IPS-18a (cell line): ENCODE data around the gene PDZD2.

Experiments
- H3K27ac ChIP-seq: one replicate; pipeline ENCODE4 v1.5.1; 2013; ENCODE audit warnings: low read length
- H3K27me3 ChIP-seq: one replicate; pipeline ENCODE4 v1.6.1; 2013; ENCODE audit warnings: mild to moderate bottlenecking, low read length; ENCODE audit not compliant: control insufficient read depth, insufficient read depth
- H3K36me3 ChIP-seq: one replicate; pipeline ENCODE4 v1.6.1; 2013; ENCODE audit warnings: low read depth, low read length; ENCODE audit not compliant: control insufficient read depth
- H3K4me1 ChIP-seq: one replicate; pipeline ENCODE4 v1.6.1; 2013; ENCODE audit warnings: low read depth, low read length; ENCODE audit not compliant: control insufficient read depth
- H3K4me3 ChIP-seq: one replicate; pipeline ENCODE4 v1.5.1; 2013; ENCODE audit warnings: low read length
- H3K9ac ChIP-seq: one replicate; pipeline ENCODE4 v1.6.1; 2013; ENCODE audit warnings: mild to moderate bottlenecking, low read length, moderate library complexity
- H3K9me3 ChIP-seq: one replicate; pipeline ENCODE4 v1.6.1; 2013; ENCODE audit warnings: low read depth, low read length; ENCODE audit not compliant: control insufficient read depth

The PDZD2 gene

GRCh38 chr5:31698673-31699072 lies 59.7 kb downstream of the PDZD2 start:
- Histone ChIP-seq H3K9ac (no peak overlapping the region), H3K4me1 (no peaks in the 10 kb centered on the region), H3K4me3 (no peak overlapping the region), H3K36me3 (no peaks in the 10 kb centered on the region), H3K27ac (no peak overlapping the region), H3K9me3 (no peaks in the 10 kb centered on the region), H3K27me3 (no peaks in the 10 kb centered on the region)

GRCh38 chr5:31701642-31702299 lies 62.8 kb downstream of the PDZD2 start:
- no peak overlapping the region for H3K9ac ChIP-seq
- H3K9me3 ChIP-seq: no peaks in the 10 kb centered on the region
- no peak overlapping the region for H3K4me3 ChIP-seq
- no peaks in the 10 kb centered on the region for H3K27me3 ChIP-seq
- no peak overlapping the region for H3K27ac ChIP-seq
- no peaks in the 10 kb centered on the region for H3K4me1 ChIP-seq
- H3K36me3 ChIP-seq: no peaks in the 10 kb centered on the region

GRCh38 chr5:31702712-31703111 lies 63.8 kb downstream of the PDZD2 start:
- Histone ChIP-seq H3K9me3 (no peaks in the 10 kb centered on the region), H3K9ac (no peak overlapping the region), H3K36me3 (no peaks in the 10 kb centered on the region), H3K4me3 (no peak overlapping the region), H3K27ac (no peak overlapping the region), H3K27me3 (no peaks in the 10 kb centered on the region), H3K4me1 (no peaks in the 10 kb centered on the region)

- no peaks in the 10 kb centered on the region for H3K9me3 ChIP-seq
- no peak overlapping the region for H3K4me3 ChIP-seq
- H3K36me3 ChIP-seq: no peaks in the 10 kb centered on the region
- no peaks in the 10 kb centered on the region for H3K4me1 ChIP-seq
- no peak overlapping the region for H3K9ac ChIP-seq
- no peak overlapping the region for H3K27ac ChIP-seq
- no peaks in the 10 kb centered on the region for H3K27me3 ChIP-seq
Measured at GRCh38 chr5:31703757-31704156, 64.8 kb downstream of the PDZD2 start.

GRCh38 chr5:31706186-31706585 lies 67.3 kb downstream of the PDZD2 start:
- Histone ChIP-seq H3K4me3 (no peak overlapping the region), H3K9ac (no peak overlapping the region), H3K9me3 (no peaks in the 10 kb centered on the region), H3K4me1 (no peaks in the 10 kb centered on the region), H3K36me3 (no peaks in the 10 kb centered on the region), H3K27ac (no peak overlapping the region), H3K27me3 (no peaks in the 10 kb centered on the region)

GRCh38 chr5:31707329-31707728 lies 68.4 kb downstream of the PDZD2 start:
- Histone ChIP-seq H3K27me3 (no peaks in the 10 kb centered on the region), H3K27ac (no peak overlapping the region), H3K9me3 (no peaks in the 10 kb centered on the region), H3K4me1 (no peaks in the 10 kb centered on the region), H3K4me3 (no peak overlapping the region), H3K9ac (no peak overlapping the region), H3K36me3 (no peaks in the 10 kb centered on the region)

- H3K9me3 ChIP-seq: no peaks in the 10 kb centered on the region
- H3K27ac ChIP-seq: no peak overlapping the region
- no peaks in the 10 kb centered on the region for H3K4me1 ChIP-seq
- H3K4me3 ChIP-seq: no peak overlapping the region
- H3K36me3 ChIP-seq: no peaks in the 10 kb centered on the region
- H3K9ac ChIP-seq: no peak overlapping the region
- H3K27me3 ChIP-seq: no peaks in the 10 kb centered on the region
Measured at GRCh38 chr5:31708089-31708488, 69.2 kb downstream of the PDZD2 start.

- H3K9me3 ChIP-seq: no peaks in the 10 kb centered on the region
- no peak overlapping the region for H3K27ac ChIP-seq
- H3K9ac ChIP-seq: no peak overlapping the region
- H3K4me1 ChIP-seq: no peaks in the 10 kb centered on the region
- no peaks in the 10 kb centered on the region for H3K36me3 ChIP-seq
- H3K4me3 ChIP-seq: no peak overlapping the region
- H3K27me3 ChIP-seq: no peaks in the 10 kb centered on the region
Measured at GRCh38 chr5:31711363-31711762, 72.4 kb downstream of the PDZD2 start.

GRCh38 chr5:31711935-31712592 lies 73.1 kb downstream of the PDZD2 start:
- H3K4me1 ChIP-seq: no peaks in the 10 kb centered on the region
- no peak overlapping the region for H3K4me3 ChIP-seq
- H3K27ac ChIP-seq: no peak overlapping the region
- H3K9ac ChIP-seq: no peak overlapping the region
- no peaks in the 10 kb centered on the region for H3K9me3 ChIP-seq
- H3K36me3 ChIP-seq: no peaks in the 10 kb centered on the region
- no peaks in the 10 kb centered on the region for H3K27me3 ChIP-seq

GRCh38 chr5:31717561-31717960 lies 78.6 kb downstream of the PDZD2 start:
- Histone ChIP-seq H3K9ac (no peak overlapping the region), H3K27me3 (no peaks in the 10 kb centered on the region), H3K4me1 (no peaks in the 10 kb centered on the region), H3K27ac (no peak overlapping the region), H3K4me3 (no peak overlapping the region), H3K36me3 (no peaks in the 10 kb centered on the region), H3K9me3 (no peaks in the 10 kb centered on the region)

- no peak overlapping the region for H3K27ac ChIP-seq
- H3K9ac ChIP-seq: no peak overlapping the region
- no peaks in the 10 kb centered on the region for H3K9me3 ChIP-seq
- H3K4me3 ChIP-seq: no peak overlapping the region
- no peaks in the 10 kb centered on the region for H3K36me3 ChIP-seq
- H3K27me3 ChIP-seq: no peaks in the 10 kb centered on the region
- no peaks in the 10 kb centered on the region for H3K4me1 ChIP-seq
Measured at GRCh38 chr5:31720004-31720403, 81.1 kb downstream of the PDZD2 start.

GRCh38 chr5:31720811-31721345 lies 81.9 kb downstream of the PDZD2 start:
- no peak overlapping the region for H3K9ac ChIP-seq
- no peak overlapping the region for H3K4me3 ChIP-seq
- H3K36me3 ChIP-seq: no peaks in the 10 kb centered on the region
- no peaks in the 10 kb centered on the region for H3K27me3 ChIP-seq
- no peaks in the 10 kb centered on the region for H3K4me1 ChIP-seq
- H3K27ac ChIP-seq: no peak overlapping the region
- H3K9me3 ChIP-seq: no peaks in the 10 kb centered on the region
